Fibroblast of villous mesenchyme (primary cell): ENCODE results near the gene GRHL1. TPM values are rescaled to one million over a fixed set of nuclear protein-coding genes. Genes with fewer than 3 reads are reported as not detected.

Experiments used
- DNase-seq: peaks from one replicate; pipeline ENCODE4 v3.0.0-alpha.2; 2010; ENCODE audit warnings: low read depth
- H3K4me3 ChIP-seq: 2 replicates; pipeline ENCODE4 v1.5.1; 2011; ENCODE audit warnings: low read depth, mild to moderate bottlenecking, low read length
- total RNA-seq: library from RNA; depleted of rRNA; stranded (reverse); fragments of >200 nt; gene quantifications from 2 replicates; pipeline ENCODE4 v1.2.3, GENCODE V29; 2012
- TF ChIP-seq, protein P1 (sequence below): IDR thresholded peaks from 2 replicates; pipeline ENCODE4 v1.5.1; 2012; ENCODE audit warnings: low read depth, mild to moderate bottlenecking, low read length; ENCODE audit not compliant: insufficient read depth

The GRHL1 gene
- total RNA-seq, 1 donor = 1.7 TPM

GRCh38 chr2:10019174-10019573, 67.7 kb downstream of the GRHL1 start:
- TF ChIP-seq, protein P1, sequence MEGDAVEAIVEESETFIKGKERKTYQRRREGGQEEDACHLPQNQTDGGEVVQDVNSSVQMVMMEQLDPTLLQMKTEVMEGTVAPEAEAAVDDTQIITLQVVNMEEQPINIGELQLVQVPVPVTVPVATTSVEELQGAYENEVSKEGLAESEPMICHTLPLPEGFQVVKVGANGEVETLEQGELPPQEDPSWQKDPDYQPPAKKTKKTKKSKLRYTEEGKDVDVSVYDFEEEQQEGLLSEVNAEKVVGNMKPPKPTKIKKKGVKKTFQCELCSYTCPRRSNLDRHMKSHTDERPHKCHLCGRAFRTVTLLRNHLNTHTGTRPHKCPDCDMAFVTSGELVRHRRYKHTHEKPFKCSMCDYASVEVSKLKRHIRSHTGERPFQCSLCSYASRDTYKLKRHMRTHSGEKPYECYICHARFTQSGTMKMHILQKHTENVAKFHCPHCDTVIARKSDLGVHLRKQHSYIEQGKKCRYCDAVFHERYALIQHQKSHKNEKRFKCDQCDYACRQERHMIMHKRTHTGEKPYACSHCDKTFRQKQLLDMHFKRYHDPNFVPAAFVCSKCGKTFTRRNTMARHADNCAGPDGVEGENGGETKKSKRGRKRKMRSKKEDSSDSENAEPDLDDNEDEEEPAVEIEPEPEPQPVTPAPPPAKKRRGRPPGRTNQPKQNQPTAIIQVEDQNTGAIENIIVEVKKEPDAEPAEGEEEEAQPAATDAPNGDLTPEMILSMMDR = no peak
- no peak overlapping the region for H3K4me3 ChIP-seq
- peak; percentile 93 for DNase-seq

- no peak for DNase-seq
- no peak overlapping the region for H3K4me3 ChIP-seq
- TF ChIP-seq, protein P1 = no peak
Measured at GRCh38 chr2:10019602-10020400, 68.3 kb downstream of the GRHL1 start.

DNA sequence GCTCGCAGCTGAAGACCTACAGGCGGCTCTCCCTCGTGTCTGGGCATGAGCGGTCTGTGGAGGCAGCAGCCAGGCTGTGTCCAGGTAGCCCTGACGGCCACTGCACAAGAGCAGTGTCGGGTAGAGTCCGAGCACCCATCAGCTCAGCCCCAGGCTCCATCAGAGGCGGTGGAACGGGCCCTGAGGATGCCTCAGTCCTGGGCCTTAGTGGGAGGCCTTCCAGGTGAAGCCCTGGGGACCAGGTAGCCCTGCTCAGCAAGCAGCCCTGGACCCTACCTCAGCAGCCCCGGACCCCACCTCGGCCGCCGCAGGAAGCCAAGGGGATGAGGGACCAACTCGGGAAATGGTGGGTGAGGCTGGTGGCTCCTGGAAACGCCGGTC, 70.5 kb downstream of the GRHL1 start:
- no peak overlapping the region for H3K4me3 ChIP-seq
- no peak for DNase-seq
- TF ChIP-seq, protein P1 = no peak

DNA sequence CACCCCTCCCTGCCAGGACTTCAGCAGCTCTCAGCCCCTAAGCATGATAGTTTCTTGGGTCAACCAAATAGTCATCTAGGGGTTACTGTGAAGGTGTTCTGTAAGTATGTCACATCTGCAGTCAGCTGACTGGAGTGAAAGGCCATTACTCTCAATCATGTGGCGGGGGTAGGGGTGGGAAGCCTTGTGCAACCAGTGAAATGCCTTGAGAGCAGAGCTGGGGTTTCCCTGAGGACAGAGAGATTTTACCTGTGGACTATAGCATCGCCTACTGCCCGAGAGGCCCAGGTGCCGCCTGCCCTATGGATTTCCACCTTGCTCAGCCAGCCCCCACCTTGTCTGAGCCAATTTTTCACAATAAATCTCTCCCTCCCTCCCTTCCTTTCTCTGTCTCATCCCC, 71.0 kb downstream of the GRHL1 start:
- TF ChIP-seq, protein P1 = no peak
- no peak overlapping the region for H3K4me3 ChIP-seq
- no peak for DNase-seq

DNA sequence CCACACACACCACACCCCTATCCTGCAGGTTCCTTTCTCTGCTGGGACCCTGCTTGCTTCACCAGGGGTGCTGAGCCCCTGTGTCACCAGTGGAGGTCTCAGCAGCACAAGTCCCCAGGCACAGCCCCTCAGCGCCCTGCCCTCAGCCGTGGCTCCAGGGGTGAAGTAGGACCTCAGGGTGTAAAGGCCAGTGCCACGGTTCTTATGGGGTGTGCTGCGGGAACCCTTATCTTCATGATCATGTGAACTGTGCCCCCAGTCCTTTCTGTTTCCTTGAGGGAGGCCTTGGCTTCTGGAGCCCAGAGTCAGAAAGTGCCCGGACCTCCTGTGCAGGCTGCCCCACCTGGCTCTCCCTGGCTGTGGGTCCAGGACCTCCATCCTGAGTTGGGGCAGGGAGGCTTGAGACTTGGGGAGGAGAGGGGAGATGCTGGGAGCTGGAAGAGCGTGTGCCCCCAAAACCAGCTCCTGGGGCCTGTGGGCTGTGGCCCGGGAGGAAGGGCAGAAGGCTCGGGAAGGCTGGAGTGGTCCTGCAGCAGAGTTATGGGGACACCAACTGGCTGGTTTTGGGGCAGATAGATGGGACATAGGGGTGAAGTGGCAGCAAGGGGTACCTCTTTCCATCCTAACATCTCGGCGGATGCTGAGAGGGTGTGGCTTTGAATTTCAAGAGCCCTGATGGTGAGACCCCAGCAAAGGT, 71.6 kb downstream of the GRHL1 start:
- DNase-seq = no peak
- no peak overlapping the region for H3K4me3 ChIP-seq
- TF ChIP-seq, protein P1 = no peak

DNA sequence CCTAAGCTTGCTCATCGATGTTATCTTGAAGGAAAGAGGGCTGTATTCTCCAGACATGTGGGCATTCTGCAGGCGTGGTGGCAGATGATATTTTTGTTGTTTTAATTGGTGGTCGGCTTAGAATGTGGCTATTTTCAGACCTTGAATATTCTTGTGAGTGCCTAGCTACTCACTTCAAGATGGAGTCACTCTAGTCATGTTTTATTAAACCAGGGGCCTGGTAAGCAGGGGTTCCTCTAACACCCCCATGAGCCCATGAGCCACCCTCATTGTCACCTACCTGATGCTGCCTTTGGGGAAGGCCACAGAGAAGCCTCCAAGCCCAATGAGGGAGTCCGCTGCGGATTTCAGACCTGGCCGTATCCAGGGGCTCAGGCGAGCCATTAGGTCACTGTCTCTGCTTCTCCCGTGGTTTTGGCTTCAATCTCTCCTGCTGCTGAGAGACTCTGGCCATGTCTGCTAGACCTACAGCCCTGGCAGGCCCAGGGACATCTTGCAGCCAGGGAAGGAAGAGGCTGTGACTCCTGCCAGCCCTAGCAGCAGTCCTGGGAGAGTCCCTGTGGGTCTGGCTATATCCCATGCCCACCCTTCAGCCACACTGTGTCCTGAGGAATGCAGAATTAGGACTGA, 75.6 kb downstream of the GRHL1 start:
- DNase-seq = no peak
- no peak overlapping the region for H3K4me3 ChIP-seq
- TF ChIP-seq, protein P1 = no peak
